ENCODE results near the gene RAB6B. TPM values are rescaled to one million over a fixed set of nuclear protein-coding genes. Genes with fewer than 3 reads are reported as not detected.

Gene RAB6B
- total and polyA plus RNA-seq, 2 of the 8 experiments (the other 6 are each of a cell fraction or from before 2014, with no cell fraction given) = 7.9 to 15.6 TPM

DNA sequence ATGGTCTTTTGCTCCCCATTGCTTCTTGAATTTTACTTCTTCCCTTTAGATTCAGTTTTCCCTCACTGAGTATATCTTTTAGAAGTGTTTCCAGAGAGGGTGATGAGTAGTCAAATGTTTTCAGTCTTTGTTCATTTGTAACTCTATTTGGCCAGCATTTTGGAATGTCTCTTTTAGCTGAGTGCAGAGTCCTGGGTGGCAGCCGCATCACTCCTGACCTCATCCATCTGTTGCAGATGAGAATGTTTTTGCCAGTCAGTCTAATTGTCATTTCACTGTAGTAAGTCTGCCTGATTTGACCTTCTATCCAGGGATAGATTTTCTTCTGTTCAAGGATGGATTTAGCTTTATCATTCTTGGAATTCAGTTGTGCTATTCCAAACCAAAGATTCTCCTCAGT lies 82.8 kb downstream of the RAB6B start:
- Histone ChIP-seq H3K4ac (replicated peaks; ENCODE audit: insufficient read length, low read depth, low read length) (no peak overlapping the region), H3K4me3 (ENCODE audit: extremely low read depth in 1 of 4, insufficient read depth in 2 of 4, low read depth in 3 of 4, low read length in 4 of 4) (no peak overlapping the region), H4K20me1 (replicated peaks in 1 of 2; ENCODE audit: control insufficient read depth in 1 of 2, insufficient read depth in 2 of 2, low read length in 2 of 2) (no peaks in the 10 kb centered on the region), H3K56ac (replicated peaks; ENCODE audit: insufficient read length, low read depth, low read length) (no peak overlapping the region), H4K5ac (ENCODE audit: insufficient read length, low read depth, low read length) (no peak overlapping the region), H3K23me2 (ENCODE audit: low read depth, low read length) (no peaks in the 10 kb centered on the region), H3K23ac (ENCODE audit: insufficient read length) (no peak overlapping the region), H3K4me2 (ENCODE audit: insufficient read depth in 1 of 2, low read depth in 2 of 2, low read length in 2 of 2) (no peak overlapping the region), H3K9me3 (ENCODE audit: insufficient read depth in 2 of 2, low read depth in 1 of 2, low read length in 1 of 2) (no peaks in the 10 kb centered on the region), H3K27me3 (replicated peaks in 1 of 4; ENCODE audit: control insufficient read depth in 3 of 4, extremely low read depth in 1 of 4, insufficient read depth in 3 of 4, low read length in 3 of 4) (no peaks in the 10 kb centered on the region), H3K79me2 (ENCODE audit: control insufficient read depth in 1 of 2, insufficient read depth in 2 of 2, low read length in 2 of 2) (no peaks in the 10 kb centered on the region), H2BK5ac (ENCODE audit: low read depth, low read length) (no peak overlapping the region), H3K9ac (replicated peaks in 1 of 4; ENCODE audit: extremely low read depth in 1 of 4, low read depth in 3 of 4, low read length in 3 of 4) (no peak overlapping the region), H3K36me3 (ENCODE audit: control insufficient read depth in 2 of 4, insufficient read depth in 4 of 4, low read length in 3 of 4) (peaks cover 9 to 67% (median 34%) of the 10 kb centered on the region in 4 experiments; a peak in 7 of 8 replicates), H3K4me1 (replicated peaks in 1 of 4; ENCODE audit: control insufficient read depth in 3 of 4, insufficient read depth in 4 of 4, low read length in 3 of 4) (no peaks in the 10 kb centered on the region), H2AK5ac (ENCODE audit: low read depth, low read length) (no peak overlapping the region), H3K18ac (ENCODE audit: extremely low read depth, low read length) (no peak overlapping the region), H2BK120ac (replicated peaks; ENCODE audit: low read depth, low read length) (no peak overlapping the region), H4K91ac (replicated peaks; ENCODE audit: insufficient read length, low read length) (no peak overlapping the region), H2BK20ac (ENCODE audit: low read length) (no peak overlapping the region), H2AFZ (ENCODE audit: low read length) (no peak overlapping the region), H3K14ac (ENCODE audit: insufficient read length) (no peak overlapping the region), H2BK12ac (ENCODE audit: low read depth, low read length) (no peak overlapping the region), H2BK15ac (ENCODE audit: low read length) (no peak overlapping the region), H3K27ac (ENCODE audit: low read depth, low read length) (no peak overlapping the region), H3K79me1 (ENCODE audit: low read depth, low read length) (no peaks in the 10 kb centered on the region), H4K8ac (ENCODE audit: extremely low read depth, insufficient read depth, low read length) (no peak overlapping the region)
- ChIA-PET POLR2A (ENCODE audit: partially characterized antibody) (no interaction called here), CTCF (ENCODE audit: partially characterized antibody) (interaction anchor here (1.1 kb wide), 1 partner anchor 13 kb away, joined by 3 read pairs; no protein-coding TSS in a partner anchor)
- whole genome bisulfite sequencing, 2 experiments (ENCODE audit: extremely low coverage in 1 of 2, insufficient coverage in 1 of 2, insufficient read length in 1 of 2, insufficient replicate concordance in 2 of 2, low coverage in 1 of 2, low lambda C conversion rate in 2 of 2, missing lambda C conversion rate in 1 of 2) = 89% methylated on average over 1 of the region's 1 CpG; no CpG with 5 or more reads in 1 of the 2 experiments
- TF ChIP-seq NANOG (IDR thresholded peaks at IDR 0.05; ENCODE audit: insufficient read depth, low read depth, low read length, poor library complexity, severe bottlenecking) = no peak
- no peak for TF ChIP-seq KDM4A (IDR thresholded peaks at IDR 0.05; ENCODE audit: low read depth, low read length, severe bottlenecking)
- no peak for TF ChIP-seq CHD1 (IDR thresholded peaks at IDR 0.05; ENCODE audit: low read depth, low read length)
- no peak for TF ChIP-seq RFX5 (IDR thresholded peaks at IDR 0.05; ENCODE audit: borderline replicate concordance, low read depth, low read length)
- no peak for TF ChIP-seq POLR2A (IDR thresholded peaks at IDR 0.05; ENCODE audit: control extremely low read depth in 1 of 2, low read depth in 2 of 2, low read length in 2 of 2)
- no peak for TF ChIP-seq ATF2 (IDR thresholded peaks at IDR 0.05; ENCODE audit: low read length)
- no peak for TF ChIP-seq SRF (IDR thresholded peaks at IDR 0.05; ENCODE audit: low read depth, low read length)
- no peak for TF ChIP-seq JUN (IDR thresholded peaks at IDR 0.05; ENCODE audit: low read depth, low read length)
- TF ChIP-seq RNF2 (IDR thresholded peaks at IDR 0.05; ENCODE audit: borderline replicate concordance, low read depth, low read length, missing control alignments, poor library complexity, severe bottlenecking) = no peak
- no peak for TF ChIP-seq SP4 (IDR thresholded peaks at IDR 0.05; ENCODE audit: low read length)
- no peak for TF ChIP-seq EP300 (IDR thresholded peaks at IDR 0.05; ENCODE audit: borderline replicate concordance in 1 of 2, low read depth in 2 of 2, low read length in 2 of 2)
- FAIRE-seq (no peak), DNase-seq (ENCODE audit: low read depth in 1 of 2, low spot score in 2 of 2) (no peak)

All from H1 (cell line).